Measurements from ENCODE around the gene CFAP100. TPM values are rescaled to one million over a fixed set of nuclear protein-coding genes. Genes with fewer than 3 reads are reported as not detected.

CFAP100 gene
- total RNA-seq, 1 donor from 2014 or later: not detected

- no peak overlapping the region for H3K9ac ChIP-seq
- no peak overlapping the region for H3K4me3 Mint-ChIP-seq
- no peaks in the 10 kb centered on the region for H3K9me3 Mint-ChIP-seq
- H3K4me3 ChIP-seq: no peak overlapping the region
- H3K79me2 ChIP-seq (ENCODE audit: low read depth): no peaks in the 10 kb centered on the region
- TF ChIP-seq EZH2 (IDR thresholded peaks at IDR 0.05) (no peak), EZH2phosphoT487 (IDR thresholded peaks at IDR 0.05) (no peak), CTCF (IDR thresholded peaks at IDR 0.05) (no peak)
- H3K9me3 ChIP-seq (ENCODE audit: low read depth): no peaks in the 10 kb centered on the region
- H3K4me1 Mint-ChIP-seq: peaks cover 20% of the 10 kb centered on the region
- H3K36me3 ChIP-seq: no peaks in the 10 kb centered on the region
- DNase-seq (ENCODE audit: low spot score): no peak
- H3K27ac Mint-ChIP-seq: no peak overlapping the region
- peaks cover 8% of the 10 kb centered on the region for H3K27me3 Mint-ChIP-seq (ENCODE audit: insufficient read depth, low read depth)
- no peaks in the 10 kb centered on the region for H3F3A ChIP-seq (ENCODE audit: low read depth)
- H3K27me3 ChIP-seq: peaks cover 20% of the 10 kb centered on the region
- H4K20me1 ChIP-seq (ENCODE audit: low read depth): no peaks in the 10 kb centered on the region
- H3K27ac ChIP-seq: no peak overlapping the region
- H3K4me1 ChIP-seq: peaks cover 9% of the 10 kb centered on the region
- H3K36me3 Mint-ChIP-seq: peaks cover 3% of the 10 kb centered on the region
- H3K4me2 ChIP-seq: no peak overlapping the region
- H2AFZ ChIP-seq (replicated peaks): no peak overlapping the region
Measured at GRCh38 chr3:126399351-126399735, 4.6 kb downstream of the CFAP100 start.

GRCh38 chr3:126399756-126400155 lies 5.0 kb downstream of the CFAP100 start:
- H3K36me3 Mint-ChIP-seq: peaks cover 3% of the 10 kb centered on the region
- Histone ChIP-seq H3K9ac (no peak overlapping the region), H3K36me3 (no peaks in the 10 kb centered on the region), H3K27ac (no peak overlapping the region), H2AFZ (replicated peaks) (no peak overlapping the region), H3K27me3 (peaks cover 17% of the 10 kb centered on the region), H3K4me1 (peaks cover 7% of the 10 kb centered on the region), H3K4me3 (no peak overlapping the region), H4K20me1 (ENCODE audit: low read depth) (no peaks in the 10 kb centered on the region), H3K79me2 (ENCODE audit: low read depth) (no peaks in the 10 kb centered on the region), H3K4me2 (no peak overlapping the region), H3K9me3 (ENCODE audit: low read depth) (no peaks in the 10 kb centered on the region), H3F3A (ENCODE audit: low read depth) (no peaks in the 10 kb centered on the region)
- H3K9me3 Mint-ChIP-seq: no peaks in the 10 kb centered on the region
- no peak overlapping the region for H3K27ac Mint-ChIP-seq
- peaks cover 8% of the 10 kb centered on the region for H3K27me3 Mint-ChIP-seq (ENCODE audit: insufficient read depth, low read depth)
- no peak for DNase-seq (ENCODE audit: low spot score)
- no peak for TF ChIP-seq EZH2 (IDR thresholded peaks at IDR 0.05)
- no peak for TF ChIP-seq EZH2phosphoT487 (IDR thresholded peaks at IDR 0.05)
- TF ChIP-seq CTCF (IDR thresholded peaks at IDR 0.05): no peak
- no peak overlapping the region for H3K4me3 Mint-ChIP-seq
- peaks cover 18% of the 10 kb centered on the region for H3K4me1 Mint-ChIP-seq

- Histone ChIP-seq H3K4me2 (no peak overlapping the region), H3K9ac (no peak overlapping the region), H4K20me1 (ENCODE audit: low read depth) (no peaks in the 10 kb centered on the region), H3K4me1 (no peaks in the 10 kb centered on the region), H3K4me3 (no peak overlapping the region), H3K36me3 (no peaks in the 10 kb centered on the region), H3K27ac (no peak overlapping the region), H3K9me3 (ENCODE audit: low read depth) (no peaks in the 10 kb centered on the region), H3F3A (ENCODE audit: low read depth) (no peaks in the 10 kb centered on the region), H2AFZ (replicated peaks) (no peak overlapping the region), H3K79me2 (ENCODE audit: low read depth) (no peaks in the 10 kb centered on the region), H3K27me3 (no peaks in the 10 kb centered on the region)
- H3K27ac Mint-ChIP-seq: no peak overlapping the region
- peaks cover 11% of the 10 kb centered on the region for H3K4me1 Mint-ChIP-seq
- no peak for DNase-seq (ENCODE audit: low spot score)
- H3K9me3 Mint-ChIP-seq: no peaks in the 10 kb centered on the region
- H3K4me3 Mint-ChIP-seq: no peak overlapping the region
- no peak for TF ChIP-seq EZH2 (IDR thresholded peaks at IDR 0.05)
- TF ChIP-seq EZH2phosphoT487 (IDR thresholded peaks at IDR 0.05): no peak
- TF ChIP-seq CTCF (IDR thresholded peaks at IDR 0.05): no peak
- H3K27me3 Mint-ChIP-seq (ENCODE audit: insufficient read depth, low read depth): peaks cover 10% of the 10 kb centered on the region
- peaks cover 3% of the 10 kb centered on the region for H3K36me3 Mint-ChIP-seq
Measured at GRCh38 chr3:126401611-126402160, 7.0 kb downstream of the CFAP100 start.

All from neural progenitor cell (in vitro differentiated cells).